NT2/D1 (cell line): ENCODE results near the gene SCAMP4.

Experiments used
- DNase-seq: peaks from one replicate; pipeline ENCODE4 v3.0.0-alpha.2; 2011; ENCODE audit warnings: low read depth, low spot score
- H3K27me3 ChIP-seq: 2 replicates; pipeline ENCODE4 v1.6.0; 2011; ENCODE audit warnings: mild to moderate bottlenecking; ENCODE audit not compliant: insufficient read length, insufficient read depth
- H3K36me3 ChIP-seq: 2 replicates; pipeline ENCODE4 v1.6.1; 2011; ENCODE audit warnings: mild to moderate bottlenecking, low read length, mixed read lengths; ENCODE audit not compliant: insufficient read depth, insufficient read length
- H3K4me1 ChIP-seq: 2 replicates; pipeline ENCODE4 v1.5.1; 2011; ENCODE audit not compliant: insufficient read depth, insufficient read length
- H3K4me3 ChIP-seq: 2 replicates; pipeline ENCODE4 v1.5.1; 2011; ENCODE audit warnings: low read depth; ENCODE audit not compliant: insufficient read length
- H3K9ac ChIP-seq: 2 replicates; pipeline ENCODE4 v1.6.0; 2011; ENCODE audit warnings: low read depth; ENCODE audit not compliant: insufficient read length
- H3K9me3 ChIP-seq: 2 replicates; pipeline ENCODE4 v1.5.1; 2011; ENCODE audit warnings: mild to moderate bottlenecking, low read length; ENCODE audit not compliant: insufficient read depth
- SUZ12 ChIP-seq: IDR thresholded peaks from 2 replicates; pipeline ENCODE4 v1.6.1; 2011; ENCODE audit not compliant: insufficient read length, insufficient read depth; ENCODE audit errors: extremely low read depth
- YY1 ChIP-seq: IDR thresholded peaks from 2 replicates; pipeline ENCODE4 v1.6.1; 2011; ENCODE audit not compliant: insufficient read length, insufficient read depth
- ZNF274 ChIP-seq: IDR thresholded peaks from 2 replicates; pipeline ENCODE4 v1.6.1; 2011; ENCODE audit warnings: mild to moderate bottlenecking, low read depth, low read length

Gene SCAMP4

GRCh38 chr19:1936916-1937610 is 31.9 kb downstream of the SCAMP4 start:
- Histone ChIP-seq H3K4me1 (peaks cover 9% of the 10 kb centered on the region), H3K4me3 (no peak overlapping the region), H3K27me3 (peaks cover 2% of the 10 kb centered on the region), H3K36me3 (no peaks in the 10 kb centered on the region), H3K9ac (no peak overlapping the region), H3K9me3 (peaks cover 6% of the 10 kb centered on the region; the same call in 1 of the 2 replicates)
- no peak for DNase-seq
- no peak for TF ChIP-seq SUZ12
- no peak for TF ChIP-seq ZNF274
- TF ChIP-seq YY1: no peak

DNA sequence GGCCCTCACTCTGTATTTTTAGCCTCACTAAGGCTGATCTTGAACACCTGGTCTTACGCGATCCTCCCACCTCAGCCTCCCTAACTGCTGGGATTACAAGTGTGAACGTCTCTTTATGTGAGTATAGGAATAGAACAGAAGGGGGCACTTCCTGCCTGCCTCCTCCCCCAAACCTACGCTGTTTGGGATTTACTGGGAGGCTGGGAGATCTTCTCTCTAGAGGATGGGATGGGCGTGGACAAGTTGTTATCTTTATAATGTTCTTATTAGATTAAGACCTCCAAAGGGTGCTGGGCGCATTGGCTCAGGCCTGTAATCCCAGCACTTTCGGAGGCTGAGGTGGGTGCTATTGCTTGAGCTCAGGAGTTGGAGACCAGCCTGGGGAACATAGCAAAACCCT is 32.9 kb downstream of the SCAMP4 start:
- H3K4me1 ChIP-seq: peaks cover 12% of the 10 kb centered on the region
- no peak overlapping the region for H3K9ac ChIP-seq
- no peak overlapping the region for H3K4me3 ChIP-seq
- no peak for DNase-seq
- no peaks in the 10 kb centered on the region for H3K36me3 ChIP-seq
- no peak for TF ChIP-seq SUZ12
- no peak for TF ChIP-seq YY1
- TF ChIP-seq ZNF274: no peak
- no peaks in the 10 kb centered on the region for H3K9me3 ChIP-seq
- H3K27me3 ChIP-seq: no peaks in the 10 kb centered on the region

GRCh38 chr19:1941146-1942077 is 36.2 kb downstream of the SCAMP4 start, which contains the start of gene CSNK1G2:
CSNK1G2 (plus strand) TSS chr19:1941172; CDS start chr19:1969773, 28,601 bp downstream.
- peak within 1 kb of the TSS; percentile 96 for H3K9ac ChIP-seq
- H3K4me3 ChIP-seq: peak within 1 kb of the TSS; percentile 88
- TF ChIP-seq SUZ12: no peak
- no peak for TF ChIP-seq ZNF274
- TF ChIP-seq YY1: no peak
- H3K27me3 ChIP-seq: no peaks in the 10 kb centered on the region
- H3K36me3 ChIP-seq: peaks cover 8% of the 10 kb centered on the region
- peaks cover 30% of the 10 kb centered on the region for H3K4me1 ChIP-seq
- no peak for DNase-seq
- H3K9me3 ChIP-seq: no peaks in the 10 kb centered on the region

GRCh38 chr19:1942078-1942933 is 37.1 kb downstream of the SCAMP4 start:
- Histone ChIP-seq H3K9me3 (no peaks in the 10 kb centered on the region), H3K36me3 (peaks cover 14% of the 10 kb centered on the region), H3K4me3 (peak overlapping the region; percentile 88), H3K4me1 (peaks cover 33% of the 10 kb centered on the region), H3K9ac (peak overlapping the region; percentile 96), H3K27me3 (no peaks in the 10 kb centered on the region)
- TF ChIP-seq SUZ12 (no peak), YY1 (no peak), ZNF274 (no peak)
- peak; percentile 72 for DNase-seq

GRCh38 chr19:1942934-1943555 is 37.8 kb downstream of the SCAMP4 start:
- peak overlapping the region; percentile 96 for H3K9ac ChIP-seq
- no peaks in the 10 kb centered on the region for H3K27me3 ChIP-seq
- peaks cover 18% of the 10 kb centered on the region for H3K36me3 ChIP-seq
- TF ChIP-seq ZNF274 (no peak), SUZ12 (no peak), YY1 (no peak)
- H3K4me1 ChIP-seq: peaks cover 37% of the 10 kb centered on the region
- no peaks in the 10 kb centered on the region for H3K9me3 ChIP-seq
- H3K4me3 ChIP-seq: peak overlapping the region; percentile 88
- DNase-seq: no peak

DNA sequence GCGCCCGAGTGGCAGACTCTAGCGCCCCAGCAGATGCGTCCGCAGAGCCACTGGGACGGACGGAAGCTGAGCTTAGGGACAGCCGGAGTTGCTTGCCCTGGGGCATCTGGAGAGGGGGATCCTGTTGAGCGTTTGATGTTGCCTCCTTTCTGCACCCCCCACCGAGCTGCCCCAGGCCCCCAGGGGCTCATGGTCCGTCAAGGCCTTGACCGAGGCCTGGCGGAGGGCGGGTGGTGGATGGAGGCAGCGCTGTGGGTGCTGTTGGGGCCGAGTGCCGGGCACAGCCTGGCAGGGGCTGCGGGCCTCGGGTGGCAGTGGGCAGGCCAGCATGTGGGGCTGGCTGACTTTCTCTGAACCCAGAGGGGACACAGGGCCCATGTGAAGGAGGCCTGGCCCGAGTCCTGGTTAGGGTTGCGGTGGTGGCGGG is 38.5 kb downstream of the SCAMP4 start:
- H3K4me3 ChIP-seq: no peak overlapping the region
- H3K4me1 ChIP-seq: peaks cover 40% of the 10 kb centered on the region
- DNase-seq: no peak
- no peaks in the 10 kb centered on the region for H3K27me3 ChIP-seq
- H3K9ac ChIP-seq: peak overlapping the region; percentile 96
- peaks cover 20% of the 10 kb centered on the region for H3K36me3 ChIP-seq
- H3K9me3 ChIP-seq: no peaks in the 10 kb centered on the region
- TF ChIP-seq YY1 (no peak), ZNF274 (no peak), SUZ12 (no peak)
